Stimulated activated CD8-positive, alpha-beta memory T cell treated with anti-CD3 and anti-CD28 coated beads, Interleukin-7, amount 100 ng/mL, for 4 hours (primary cell): ENCODE measurements around the gene PROZ.
"Not testable (repeated sequence)": the region's sequence is repeated elsewhere in the genome, so short reads cannot be mapped to it uniquely, and the experiment has no call there.

ENCODE experiments used
- DNase-seq, 2 donors: peaks; one replicate each; pipeline ENCODE4 v3.0.0-alpha.2; 2020; ENCODE audit warnings: low read depth in 2 of 2

Gene PROZ, protein sequence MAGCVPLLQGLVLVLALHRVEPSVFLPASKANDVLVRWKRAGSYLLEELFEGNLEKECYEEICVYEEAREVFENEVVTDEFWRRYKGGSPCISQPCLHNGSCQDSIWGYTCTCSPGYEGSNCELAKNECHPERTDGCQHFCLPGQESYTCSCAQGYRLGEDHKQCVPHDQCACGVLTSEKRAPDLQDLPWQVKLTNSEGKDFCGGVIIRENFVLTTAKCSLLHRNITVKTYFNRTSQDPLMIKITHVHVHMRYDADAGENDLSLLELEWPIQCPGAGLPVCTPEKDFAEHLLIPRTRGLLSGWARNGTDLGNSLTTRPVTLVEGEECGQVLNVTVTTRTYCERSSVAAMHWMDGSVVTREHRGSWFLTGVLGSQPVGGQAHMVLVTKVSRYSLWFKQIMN

DNA sequence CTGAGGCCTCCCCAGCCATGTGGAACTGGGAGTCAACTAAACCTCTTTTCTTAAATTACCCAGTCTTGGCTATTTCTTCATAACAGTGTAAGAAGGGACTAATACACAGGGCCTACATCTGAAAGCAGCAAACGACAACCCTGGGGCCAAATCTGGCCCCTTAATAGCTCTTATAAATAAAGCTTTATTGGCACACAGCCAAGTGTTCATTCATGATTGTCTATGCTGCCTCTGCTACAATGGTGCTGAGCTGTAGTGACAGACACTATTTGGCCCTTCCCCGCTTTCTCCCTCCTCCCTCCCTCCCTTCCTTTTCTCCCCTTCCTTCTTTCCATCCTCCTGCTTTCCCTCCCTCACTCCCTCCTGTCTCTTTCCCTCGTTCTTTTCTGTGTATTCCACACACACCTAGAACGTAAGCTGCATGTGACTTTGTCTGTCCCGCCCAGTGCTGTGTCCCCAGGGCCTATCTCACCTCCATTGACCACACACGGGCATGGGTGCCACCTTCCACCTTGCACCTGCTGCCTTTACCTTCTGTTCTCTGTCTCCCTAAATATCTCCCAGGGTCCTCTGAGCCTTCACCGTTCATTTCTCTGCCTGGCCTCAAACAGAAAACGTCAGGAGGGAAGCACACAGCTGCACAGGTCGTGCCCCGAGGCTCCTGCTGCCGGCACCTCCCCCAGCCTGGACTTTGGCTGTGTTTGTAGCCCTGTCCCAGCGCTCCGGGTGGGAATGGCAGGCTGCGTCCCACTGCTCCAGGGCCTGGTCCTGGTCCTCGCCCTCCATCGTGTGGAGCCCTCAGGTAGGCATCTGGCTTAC, at the start of gene PROZ:
PROZ (plus strand) TSS at position 720 of the 819 bp plus-strand sequence; CDS start at position 733, 13 bp downstream.
- DNase-seq, result no peak

DNA sequence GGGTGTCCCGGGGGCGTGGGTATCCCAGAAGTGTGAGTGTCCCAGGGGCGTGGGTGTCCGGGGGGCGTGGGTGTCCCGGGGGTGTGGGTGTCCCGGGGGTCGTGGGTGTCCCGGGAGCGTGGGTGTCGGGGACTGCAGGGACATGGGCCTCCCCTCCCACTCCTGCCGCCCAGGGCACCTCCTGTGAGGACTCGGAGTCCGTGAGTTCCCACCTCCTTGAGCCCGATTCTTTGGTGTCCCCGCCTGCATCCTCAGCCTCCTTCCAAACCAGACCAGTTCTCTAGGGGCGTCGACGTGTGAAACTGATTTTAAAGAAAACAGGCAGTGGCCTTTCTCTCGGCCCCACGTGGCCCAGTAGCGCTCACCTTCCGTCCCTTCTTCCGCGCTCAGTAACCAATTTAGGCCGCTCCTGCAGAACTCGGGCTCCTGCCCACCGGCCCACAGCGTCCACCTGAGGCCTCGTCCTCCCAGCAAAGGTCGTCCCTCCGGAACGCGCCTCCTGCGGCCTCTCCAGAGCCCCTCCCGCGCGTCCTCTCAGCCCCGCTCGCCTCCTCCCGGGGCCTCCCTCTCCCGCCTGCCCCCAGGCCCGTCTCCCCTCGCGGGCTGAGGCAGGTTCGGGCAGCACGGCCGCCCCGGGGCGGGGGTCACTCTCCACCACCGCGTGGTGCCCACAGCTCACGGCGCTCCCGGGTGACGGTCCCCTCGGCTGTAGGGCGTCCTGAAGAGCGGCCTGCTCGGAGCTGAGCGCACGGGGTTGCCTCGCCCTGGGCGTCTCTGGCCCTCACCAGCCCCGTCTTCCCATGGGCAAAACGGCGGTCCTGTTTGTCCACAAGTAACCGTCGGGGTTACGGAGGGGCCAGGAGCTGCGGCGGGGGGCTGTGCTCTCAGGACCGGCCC, 49.0 kb upstream of the PROZ start:
- no peak for DNase-seq

DNA sequence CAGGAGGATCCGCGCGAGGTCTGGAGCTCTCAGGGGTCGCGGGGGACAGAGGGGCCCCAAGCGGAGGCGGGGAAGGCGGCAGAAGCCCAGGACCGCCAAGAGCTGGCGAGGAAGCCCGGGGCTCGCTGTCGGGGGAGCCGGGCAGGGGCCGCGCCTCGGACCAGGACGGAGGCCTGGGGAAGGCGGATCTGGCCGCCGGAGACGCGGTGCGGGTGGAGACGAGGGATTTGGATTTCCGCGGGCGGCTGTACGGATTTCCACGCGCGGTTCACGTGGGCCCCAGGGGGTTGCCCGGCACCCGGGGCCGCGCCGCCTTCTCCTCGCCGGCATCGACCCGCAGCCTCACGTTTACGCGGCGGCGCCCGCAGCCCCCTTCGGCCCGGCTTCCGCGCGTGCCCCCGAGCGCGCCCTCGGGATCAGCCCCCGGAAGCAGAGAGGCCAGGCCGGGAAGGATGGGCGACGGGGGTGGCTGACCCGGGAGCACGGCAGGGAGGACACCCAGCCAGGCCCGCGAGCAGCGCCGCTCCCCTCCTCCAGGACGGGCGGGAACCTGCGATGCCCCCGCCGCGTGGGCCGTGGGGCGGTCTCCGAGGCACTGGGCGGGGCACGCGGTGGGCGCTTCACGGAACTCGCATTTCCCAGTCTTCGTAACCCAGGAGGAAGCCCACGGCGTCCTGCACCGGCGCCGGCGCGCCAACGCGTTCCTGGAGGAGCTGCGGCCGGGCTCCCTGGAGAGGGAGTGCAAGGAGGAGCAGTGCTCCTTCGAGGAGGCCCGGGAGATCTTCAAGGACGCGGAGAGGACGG, 48.2 kb upstream of the PROZ start:
- peak; percentile 42 to 63 for DNase-seq

DNA sequence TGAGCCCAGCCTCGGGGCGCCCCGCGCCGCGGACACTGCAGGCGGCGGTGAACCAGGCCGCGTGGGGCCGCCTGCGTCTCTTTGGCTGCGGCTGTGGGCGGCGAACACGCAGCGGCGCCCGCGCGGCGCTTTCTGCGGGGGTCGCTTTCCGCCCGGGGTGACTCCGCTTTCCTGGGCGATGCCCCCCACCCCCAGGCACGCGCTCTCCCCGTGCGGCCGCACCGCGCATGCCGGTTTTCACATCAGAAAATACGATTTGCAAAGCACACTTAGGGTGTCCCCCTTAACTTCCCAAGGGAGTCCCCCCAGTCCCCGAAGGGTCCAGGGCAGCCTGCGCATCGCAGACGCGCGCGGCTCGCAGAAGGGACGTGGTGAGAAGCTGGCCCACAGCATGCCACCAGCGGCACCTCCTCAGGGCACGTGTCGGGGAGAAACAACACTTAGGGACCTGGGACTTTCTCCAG, 47.6 kb upstream of the PROZ start:
- peak in 1 of 2 donors; percentile 52 for DNase-seq

DNA sequence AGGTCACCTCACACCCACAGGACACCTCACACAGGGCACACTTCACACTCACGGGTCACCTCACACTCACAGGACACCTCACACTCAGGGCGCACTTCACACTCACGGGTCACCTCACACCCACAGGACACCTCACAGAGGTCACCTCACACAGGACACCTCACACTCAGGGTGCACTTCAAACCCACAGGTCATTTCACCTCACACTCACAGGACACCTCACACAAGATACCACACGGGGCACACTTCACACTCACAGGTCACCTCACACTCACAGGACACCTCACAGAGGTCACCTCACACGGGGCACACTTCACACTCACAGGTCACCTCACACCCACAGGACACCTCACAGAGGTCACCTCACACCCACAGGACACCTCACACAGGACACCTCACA, 46.6 kb upstream of the PROZ start:
- DNase-seq, result not testable (repeated sequence)

DNA sequence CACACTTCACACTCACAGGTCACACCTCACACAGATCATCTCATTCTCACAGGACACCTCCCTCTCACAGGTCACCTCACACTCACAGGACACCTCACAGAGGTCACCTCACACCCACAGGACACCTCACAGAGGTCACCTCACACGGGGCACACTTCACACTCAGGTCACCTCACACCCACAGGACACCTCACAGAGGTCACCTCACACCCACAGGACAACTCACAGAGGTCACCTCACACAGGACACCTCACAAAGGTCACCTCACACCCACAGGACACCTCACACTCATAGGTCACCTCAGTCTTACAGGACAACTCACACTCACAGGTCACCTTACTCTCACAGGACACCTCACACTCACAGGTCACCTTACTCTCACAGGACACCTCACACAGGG, 46.0 kb upstream of the PROZ start:
- not testable (repeated sequence) for DNase-seq

DNA sequence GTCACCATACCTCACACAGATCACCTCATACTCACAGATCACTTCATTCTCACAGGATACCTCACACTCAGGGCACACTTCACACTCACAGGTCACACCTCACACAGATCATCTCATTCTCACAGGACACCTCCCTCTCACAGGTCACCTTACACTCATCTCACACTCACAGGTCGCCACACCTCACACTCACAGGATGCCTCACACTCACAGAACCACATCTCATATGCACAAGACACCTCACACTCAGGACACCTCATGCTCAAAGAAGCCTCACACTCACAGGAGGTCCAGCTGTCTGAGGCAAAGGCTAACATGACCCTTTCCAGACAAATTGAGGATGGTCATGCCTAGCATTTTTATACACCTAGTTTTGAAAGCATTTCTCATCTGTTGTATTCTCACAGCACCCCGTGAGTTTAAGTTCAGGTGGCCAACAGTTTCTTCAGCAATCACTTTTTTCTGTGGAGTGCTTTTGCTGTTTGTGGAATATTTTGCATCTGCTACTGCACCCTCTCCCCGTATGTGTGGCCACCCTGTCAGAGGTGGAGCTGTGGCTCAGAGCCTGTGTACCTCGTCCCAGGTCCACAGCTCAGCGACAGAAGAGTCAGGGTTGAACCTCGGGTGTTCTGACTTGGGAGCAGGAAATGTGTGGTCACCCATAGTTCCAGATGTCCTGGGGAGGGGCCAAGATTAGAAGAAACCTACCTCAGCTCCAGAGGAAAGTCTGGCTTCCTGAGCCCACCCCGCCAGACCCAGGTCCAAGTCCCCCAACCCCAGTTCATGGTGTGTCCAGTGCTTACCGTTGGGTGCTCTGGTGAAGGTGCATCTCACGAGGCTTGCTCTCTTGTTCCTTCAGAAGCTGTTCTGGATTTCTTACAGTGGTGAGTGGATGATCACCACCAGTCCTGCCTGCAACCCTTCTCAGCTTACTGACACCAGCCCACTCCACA, 45.3 kb upstream of the PROZ start:
- DNase-seq, result no peak

DNA sequence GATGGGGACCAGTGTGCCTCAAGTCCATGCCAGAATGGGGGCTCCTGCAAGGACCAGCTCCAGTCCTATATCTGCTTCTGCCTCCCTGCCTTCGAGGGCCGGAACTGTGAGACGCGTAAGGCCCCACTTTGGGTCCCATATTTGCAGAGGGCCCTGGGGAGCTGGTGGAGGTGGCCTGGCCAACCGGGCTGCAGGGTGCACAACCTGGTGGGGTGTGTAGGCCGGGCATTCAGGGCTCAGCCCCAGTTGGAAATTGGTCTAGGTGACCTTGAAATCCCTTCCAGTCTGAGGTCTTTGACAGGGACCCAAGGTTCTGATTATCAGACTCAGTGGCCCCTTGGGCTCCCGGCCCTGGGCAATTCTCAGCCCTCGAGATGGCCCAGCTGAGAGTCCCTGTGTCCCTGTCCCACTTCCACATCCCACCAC, 44.6 kb upstream of the PROZ start:
- DNase-seq, result no peak

DNA sequence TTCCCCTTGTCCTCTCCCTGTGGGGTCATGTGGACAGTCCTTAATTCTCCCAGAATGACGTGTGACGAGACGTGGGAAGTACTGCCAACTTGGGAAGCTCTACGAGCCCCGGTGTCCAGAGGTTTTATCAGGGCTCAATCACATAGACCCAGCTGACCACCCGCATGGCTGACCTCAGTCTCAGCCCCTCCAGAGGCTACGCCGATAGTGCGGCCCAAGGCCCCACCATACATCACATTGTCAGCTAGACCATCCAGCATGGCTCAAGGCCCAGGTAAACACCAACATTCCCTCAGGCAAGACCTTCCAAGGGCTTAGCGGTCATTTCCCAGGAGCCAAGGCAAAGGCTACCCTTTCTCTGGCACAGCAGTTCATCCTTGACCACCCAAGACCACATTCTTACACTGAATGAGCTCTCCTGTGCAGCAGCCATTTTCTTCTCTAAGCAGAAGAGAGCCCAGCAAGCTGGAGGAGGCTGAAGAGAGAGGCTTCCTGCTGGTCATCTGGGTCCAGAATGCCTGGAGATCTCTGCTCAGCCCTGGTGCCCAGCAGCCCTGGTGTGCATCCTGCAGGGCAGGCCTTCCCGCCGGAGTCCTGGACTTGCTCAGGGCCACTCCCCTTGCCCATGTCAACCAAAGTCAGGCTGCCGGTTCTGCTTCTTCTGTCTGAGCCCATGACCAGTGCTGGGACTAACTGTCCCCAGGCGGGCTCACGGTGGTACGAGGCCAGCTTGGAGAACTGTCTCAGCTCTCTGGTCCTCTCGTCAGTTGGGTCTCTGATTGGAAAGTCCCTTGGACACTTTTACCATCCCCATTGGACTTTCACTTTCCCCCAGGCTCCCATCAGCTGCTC, 43.7 kb upstream of the PROZ start:
- no peak for DNase-seq

DNA sequence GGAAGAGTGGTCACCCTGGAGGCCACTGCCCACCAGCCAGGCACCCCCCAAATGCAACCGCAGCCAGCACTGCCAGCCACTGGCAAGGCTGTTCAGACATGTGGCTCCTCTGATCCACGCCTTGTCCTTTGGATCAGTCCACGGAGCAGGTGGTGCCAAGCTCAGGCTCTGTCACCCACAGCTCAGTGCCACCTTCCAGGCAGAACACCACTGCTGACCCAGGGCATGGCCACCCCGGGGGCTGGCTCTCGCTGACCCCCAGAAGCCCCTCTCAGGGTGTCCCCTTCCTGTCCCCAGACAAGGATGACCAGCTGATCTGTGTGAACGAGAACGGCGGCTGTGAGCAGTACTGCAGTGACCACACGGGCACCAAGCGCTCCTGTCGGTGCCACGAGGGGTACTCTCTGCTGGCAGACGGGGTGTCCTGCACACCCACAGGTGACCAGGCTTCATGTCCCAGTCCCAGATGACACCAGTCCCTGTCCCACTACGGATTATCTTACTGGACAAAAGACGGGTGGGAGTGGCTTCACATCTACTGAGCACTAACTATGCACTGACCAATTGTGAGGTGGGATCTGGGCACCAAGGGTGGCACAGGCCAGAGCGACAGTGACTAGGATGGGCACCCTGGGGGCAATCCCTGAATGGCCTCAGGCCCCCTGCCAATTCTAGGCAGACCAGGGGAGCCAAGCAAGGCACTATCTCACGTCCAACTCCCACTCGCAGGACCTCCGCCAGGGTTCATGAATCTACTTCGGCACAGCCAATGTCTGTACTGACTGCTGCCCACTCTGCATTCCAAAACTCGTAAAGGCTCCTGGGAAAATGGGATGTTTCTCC, 42.9 kb upstream of the PROZ start:
- no peak for DNase-seq

DNA sequence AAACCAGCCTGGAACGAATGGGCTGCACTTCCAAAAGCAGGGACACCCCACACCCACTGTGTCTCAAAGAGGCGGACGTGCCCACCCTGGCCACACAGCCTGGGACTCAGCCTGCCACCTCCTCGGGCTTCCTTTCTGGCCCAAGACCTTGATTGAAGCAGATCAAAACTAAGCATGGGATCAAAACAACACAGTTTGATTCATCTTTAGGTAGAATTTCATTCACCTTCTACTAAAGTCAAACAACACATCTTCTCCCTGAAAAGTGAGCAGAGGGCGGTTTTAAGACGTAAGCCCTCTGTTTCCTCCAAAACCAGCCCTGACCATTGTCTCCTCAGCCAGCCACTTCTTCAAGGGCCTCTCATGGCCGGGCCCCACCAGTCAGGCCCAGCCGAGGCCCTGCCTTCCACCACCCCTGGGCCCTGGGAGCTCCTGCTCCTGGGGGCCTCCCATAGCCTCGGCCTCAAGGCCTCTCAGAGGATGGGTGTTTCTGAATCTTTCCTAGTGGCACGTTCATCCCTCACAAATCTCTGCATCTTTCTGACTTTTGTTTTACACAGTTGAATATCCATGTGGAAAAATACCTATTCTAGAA, 42.1 kb upstream of the PROZ start:
- DNase-seq, result no peak

DNA sequence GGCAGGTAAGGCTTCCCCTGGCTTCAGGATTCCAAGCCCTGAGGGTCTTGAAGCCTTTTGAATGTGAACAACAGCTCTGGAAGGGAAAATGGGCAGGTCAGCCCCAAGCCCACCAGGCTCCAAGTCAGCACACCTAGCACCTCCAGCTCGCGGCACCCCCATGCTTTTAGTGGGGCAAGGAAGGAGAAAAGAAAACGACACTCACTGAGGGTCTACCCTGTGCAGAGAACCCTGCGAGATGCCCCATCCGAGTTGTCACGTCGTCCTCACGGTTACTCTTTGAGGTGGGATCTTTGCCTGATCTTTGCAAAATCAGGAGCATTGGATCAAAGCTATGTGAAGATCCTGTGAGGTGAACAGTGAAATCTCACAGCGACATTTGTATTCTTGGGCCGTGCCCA, 41.6 kb upstream of the PROZ start:
- DNase-seq, result no peak

DNA sequence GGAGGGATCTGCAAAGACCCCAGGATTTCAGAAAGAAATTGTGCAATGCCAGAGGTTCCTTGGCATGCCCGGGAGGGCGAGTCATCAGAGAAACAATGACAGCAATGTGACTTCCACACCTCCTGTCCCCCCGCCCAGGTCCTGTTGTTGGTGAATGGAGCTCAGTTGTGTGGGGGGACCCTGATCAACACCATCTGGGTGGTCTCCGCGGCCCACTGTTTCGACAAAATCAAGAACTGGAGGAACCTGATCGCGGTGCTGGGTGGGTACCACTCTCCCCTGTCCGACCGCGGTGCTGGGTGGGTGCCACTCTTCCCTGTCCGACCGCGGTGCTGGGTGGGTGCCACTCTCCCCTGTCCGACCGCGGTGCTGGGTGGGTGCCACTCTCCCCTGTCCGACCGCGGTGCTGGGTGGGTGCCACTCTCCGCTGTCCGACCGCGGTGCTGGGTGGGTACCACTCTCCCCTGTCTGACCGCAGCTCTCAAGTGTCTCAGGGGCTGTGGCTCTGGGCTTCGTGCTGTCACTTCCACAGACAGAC, 41.0 kb upstream of the PROZ start:
- no peak for DNase-seq

DNA sequence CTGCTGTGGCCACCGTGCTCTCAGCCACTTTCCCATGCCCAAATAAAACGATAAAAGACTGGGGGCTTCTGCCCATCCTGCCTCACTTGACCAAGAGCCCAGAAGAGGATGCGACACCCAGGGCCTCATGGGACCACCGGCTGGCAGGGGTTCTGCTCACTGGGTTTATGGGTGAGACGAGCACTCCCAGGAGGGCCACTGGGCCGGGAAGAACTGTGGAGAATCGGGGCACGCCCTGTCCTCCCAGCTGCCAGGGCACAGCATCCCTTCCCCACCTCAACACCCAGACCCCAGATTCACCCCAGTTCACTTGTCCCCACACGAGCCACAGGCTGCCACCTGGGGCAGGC, 40.6 kb upstream of the PROZ start:
- no peak for DNase-seq

DNA sequence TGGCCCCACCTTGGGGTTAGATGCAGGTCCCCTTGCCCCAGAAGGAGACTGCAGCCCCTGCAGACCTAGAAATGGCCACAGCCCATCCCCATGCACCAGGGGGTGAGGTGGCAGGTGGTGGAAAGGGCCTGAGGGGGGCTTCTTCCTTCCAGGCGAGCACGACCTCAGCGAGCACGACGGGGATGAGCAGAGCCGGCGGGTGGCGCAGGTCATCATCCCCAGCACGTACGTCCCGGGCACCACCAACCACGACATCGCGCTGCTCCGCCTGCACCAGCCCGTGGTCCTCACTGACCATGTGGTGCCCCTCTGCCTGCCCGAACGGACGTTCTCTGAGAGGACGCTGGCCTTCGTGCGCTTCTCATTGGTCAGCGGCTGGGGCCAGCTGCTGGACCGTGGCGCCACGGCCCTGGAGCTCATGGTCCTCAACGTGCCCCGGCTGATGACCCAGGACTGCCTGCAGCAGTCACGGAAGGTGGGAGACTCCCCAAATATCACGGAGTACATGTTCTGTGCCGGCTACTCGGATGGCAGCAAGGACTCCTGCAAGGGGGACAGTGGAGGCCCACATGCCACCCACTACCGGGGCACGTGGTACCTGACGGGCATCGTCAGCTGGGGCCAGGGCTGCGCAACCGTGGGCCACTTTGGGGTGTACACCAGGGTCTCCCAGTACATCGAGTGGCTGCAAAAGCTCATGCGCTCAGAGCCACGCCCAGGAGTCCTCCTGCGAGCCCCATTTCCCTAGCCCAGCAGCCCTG, 40.0 kb upstream of the PROZ start:
- DNase-seq, result no peak

DNA sequence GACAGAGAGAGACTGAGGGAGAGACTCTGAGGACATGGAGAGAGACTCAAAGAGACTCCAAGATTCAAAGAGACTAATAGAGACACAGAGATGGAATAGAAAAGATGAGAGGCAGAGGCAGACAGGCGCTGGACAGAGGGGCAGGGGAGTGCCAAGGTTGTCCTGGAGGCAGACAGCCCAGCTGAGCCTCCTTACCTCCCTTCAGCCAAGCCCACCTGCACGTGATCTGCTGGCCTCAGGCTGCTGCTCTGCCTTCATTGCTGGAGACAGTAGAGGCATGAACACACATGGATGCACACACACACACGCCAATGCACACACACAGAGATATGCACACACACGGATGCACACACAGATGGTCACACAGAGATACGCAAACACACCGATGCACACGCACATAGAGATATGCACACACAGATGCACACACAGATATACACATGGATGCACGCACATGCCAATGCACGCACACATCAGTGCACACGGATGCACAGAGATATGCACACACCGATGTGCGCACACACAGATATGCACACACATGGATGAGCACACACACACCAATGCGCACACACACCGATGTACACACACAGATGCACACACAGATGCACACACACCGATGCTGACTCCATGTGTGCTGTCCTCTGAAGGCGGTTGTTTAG, 39.2 kb upstream of the PROZ start:
- no peak for DNase-seq
